ENCODE measurements around the gene MAP4K3.

Gene MAP4K3

DNA sequence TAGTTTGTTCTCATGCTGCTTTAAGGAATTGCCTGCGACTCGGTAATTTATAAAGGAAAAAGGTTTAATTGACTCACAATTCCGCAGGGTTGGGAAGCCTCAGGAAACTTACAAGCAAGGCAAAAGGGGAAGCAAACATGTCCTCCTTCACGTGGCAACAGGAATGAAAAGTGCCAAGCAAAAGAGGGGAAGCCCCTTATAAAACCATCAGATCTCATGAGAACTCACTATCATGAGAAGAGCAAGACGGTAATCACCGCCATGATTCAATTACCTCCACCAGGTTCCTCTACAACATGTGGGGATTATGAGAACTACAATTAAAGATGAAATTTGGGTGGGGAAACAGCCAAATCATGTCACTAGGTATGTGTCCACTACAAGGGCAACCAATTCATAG is 53.9 kb downstream of the MAP4K3 start:
- TF ChIP-seq, protein P1, sequence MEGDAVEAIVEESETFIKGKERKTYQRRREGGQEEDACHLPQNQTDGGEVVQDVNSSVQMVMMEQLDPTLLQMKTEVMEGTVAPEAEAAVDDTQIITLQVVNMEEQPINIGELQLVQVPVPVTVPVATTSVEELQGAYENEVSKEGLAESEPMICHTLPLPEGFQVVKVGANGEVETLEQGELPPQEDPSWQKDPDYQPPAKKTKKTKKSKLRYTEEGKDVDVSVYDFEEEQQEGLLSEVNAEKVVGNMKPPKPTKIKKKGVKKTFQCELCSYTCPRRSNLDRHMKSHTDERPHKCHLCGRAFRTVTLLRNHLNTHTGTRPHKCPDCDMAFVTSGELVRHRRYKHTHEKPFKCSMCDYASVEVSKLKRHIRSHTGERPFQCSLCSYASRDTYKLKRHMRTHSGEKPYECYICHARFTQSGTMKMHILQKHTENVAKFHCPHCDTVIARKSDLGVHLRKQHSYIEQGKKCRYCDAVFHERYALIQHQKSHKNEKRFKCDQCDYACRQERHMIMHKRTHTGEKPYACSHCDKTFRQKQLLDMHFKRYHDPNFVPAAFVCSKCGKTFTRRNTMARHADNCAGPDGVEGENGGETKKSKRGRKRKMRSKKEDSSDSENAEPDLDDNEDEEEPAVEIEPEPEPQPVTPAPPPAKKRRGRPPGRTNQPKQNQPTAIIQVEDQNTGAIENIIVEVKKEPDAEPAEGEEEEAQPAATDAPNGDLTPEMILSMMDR (IDR thresholded peaks at IDR 0.05; ENCODE audit: insufficient read depth, low read length, missing control alignments): no peak
- ChIA-PET POLR2A (no interaction called here), CTCF (interaction anchor here (1.1 to 1.4 kb wide), 2 partner anchors 9 to 313 kb away, joined by 5 to 7 read pairs; no protein-coding TSS in a partner anchor)

DNA sequence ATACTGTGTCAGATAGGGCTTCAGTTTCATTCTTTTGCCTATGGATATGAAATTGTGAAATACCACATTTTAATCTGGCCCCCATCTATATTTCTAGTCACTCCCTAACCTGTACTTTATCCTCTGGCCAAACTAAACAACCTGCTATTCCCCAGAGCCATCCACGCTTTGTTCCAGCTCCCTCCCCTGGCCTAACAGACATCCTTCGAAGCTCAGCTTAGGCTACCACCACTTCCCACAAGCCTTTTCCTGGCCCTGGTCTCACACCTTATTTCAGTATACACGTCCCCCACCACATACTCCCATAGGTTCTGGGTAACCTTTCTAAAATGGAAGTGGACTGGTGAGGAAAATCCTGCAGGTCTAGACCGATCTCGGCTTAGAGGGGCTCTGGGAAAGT is 55.4 kb downstream of the MAP4K3 start:
- POLR2A ChIA-PET: no interaction called here
- CTCF ChIA-PET: interaction anchor here (1.2 to 2.6 kb wide), 5 partner anchors 10 to 315 kb away, joined by 3 to 17 read pairs (median 11); no protein-coding TSS in a partner anchor

More for the DNA sequence above, 53.9 kb downstream of the MAP4K3 start:
- DNase-seq (ENCODE audit: low read depth, low spot score): no peak
- no peak overlapping the region for H3K4me3 ChIP-seq (ENCODE audit: low read depth, low read length)

DNA sequence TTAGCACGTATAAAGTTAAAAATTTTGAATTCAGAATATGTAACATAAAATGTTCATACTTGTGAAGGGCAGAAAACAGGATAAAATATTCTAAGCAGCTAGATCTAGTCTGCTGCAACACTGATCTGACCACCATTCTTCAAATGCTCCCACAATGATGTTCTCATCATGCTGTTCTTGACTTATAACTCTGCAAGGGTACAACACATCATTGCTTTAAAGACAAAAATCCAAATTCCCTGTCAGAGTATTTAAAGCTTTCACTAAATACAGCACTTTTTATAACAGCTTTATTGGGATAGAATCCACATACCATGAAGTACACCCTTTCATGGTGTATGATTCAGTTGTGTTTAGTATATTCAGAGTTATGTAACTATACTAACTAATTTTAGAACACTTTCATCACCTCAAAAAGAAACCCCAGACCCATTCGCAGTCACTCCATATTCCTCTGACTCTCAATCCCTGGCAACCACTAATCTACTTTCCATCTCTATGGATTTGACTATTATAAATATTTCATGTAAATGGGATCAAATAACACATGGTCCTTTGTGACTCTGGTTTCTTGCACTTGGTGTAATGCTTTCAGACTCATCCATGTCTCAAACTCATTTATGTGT is 56.4 kb downstream of the MAP4K3 start:
- POLR2A ChIA-PET: no interaction called here
- TF ChIP-seq, protein P1 (IDR thresholded peaks at IDR 0.05; ENCODE audit: insufficient read depth, low read length, missing control alignments): no peak
- CTCF ChIA-PET: interaction anchor here (0.8 to 3.6 kb wide), 33 partner anchors 9 to 316 kb away, joined by 3 to 17 read pairs (median 5); partner anchors contain the start of gene MAP4K3
- DNase-seq (ENCODE audit: low read depth, low spot score): no peak
- no peak overlapping the region for H3K4me3 ChIP-seq (ENCODE audit: low read depth, low read length)

More for the DNA sequence above, 55.4 kb downstream of the MAP4K3 start:
- no peak for DNase-seq (ENCODE audit: low read depth, low spot score)
- no peak overlapping the region for H3K4me3 ChIP-seq (ENCODE audit: low read depth, low read length)
- TF ChIP-seq, protein P1 (IDR thresholded peaks at IDR 0.05; ENCODE audit: insufficient read depth, low read length, missing control alignments): no peak

GRCh38 chr2:39379643-39380524 is 57.2 kb downstream of the MAP4K3 start:
- CTCF ChIA-PET: interaction anchor here (0.7 to 3.6 kb wide), 37 partner anchors 9 to 316 kb away, joined by 3 to 17 read pairs (median 4); partner anchors contain the start of gene MAP4K3
- H3K4me3 ChIP-seq (ENCODE audit: low read depth, low read length): no peak overlapping the region
- POLR2A ChIA-PET: no interaction called here
- DNase-seq (ENCODE audit: low read depth, low spot score): peak; percentile 7
- TF ChIP-seq, protein P1 (IDR thresholded peaks at IDR 0.05; ENCODE audit: insufficient read depth, low read length, missing control alignments): peak; percentile 52

GRCh38 chr2:39378968-39379367 is 58.1 kb downstream of the MAP4K3 start:
- no peak for DNase-seq (ENCODE audit: low read depth, low spot score)
- H3K4me3 ChIP-seq (ENCODE audit: low read depth, low read length): no peak overlapping the region
- TF ChIP-seq, protein P1 (IDR thresholded peaks at IDR 0.05; ENCODE audit: insufficient read depth, low read length, missing control alignments): no peak
- ChIA-PET CTCF (interaction anchor here (0.8 to 3.6 kb wide), 22 partner anchors 17 to 318 kb away, joined by 3 to 17 read pairs (median 6); no protein-coding TSS in a partner anchor), POLR2A (no interaction called here)
